Heart right ventricle (tissue), 16 donors: Measurements from ENCODE around the gene TTC17. TPM values are rescaled to one million over a fixed set of nuclear protein-coding genes. Genes with fewer than 3 reads are reported as not detected.

Experiments used
- ATAC-seq, 8 donors: fragments of 200-7000 bp; cut with Tn5 transposase; one replicate each; pipeline ENCODE4 v1.9.1; 2020; ENCODE audit warnings: mild to moderate bottlenecking in 8 of 8, moderate library complexity in 8 of 8, moderate number of reproducible peaks in 1 of 8
- DNase-seq, 2 donors: peaks; one replicate each; pipeline ENCODE4 v3.0.0-alpha.2; 2020
- H3K27ac ChIP-seq, 10 donors: fragments of 200-600 bp; sonication (generic) in 2 of 10; one replicate each; pipeline versions ENCODE4 v1.5.0 to v1.8.0; 2020 to 2022; ENCODE audit warnings: mild to moderate bottlenecking in 3 of 10
- H3K27me3 ChIP-seq, 7 donors: fragments of 200-600 bp; one replicate each; pipeline ENCODE4 v1.8.0; 2021 to 2022; ENCODE audit warnings: mild to moderate bottlenecking in 2 of 7
- H3K36me3 ChIP-seq, 9 donors: fragments of 200-600 bp; sonication (generic) in 1 of 9; one replicate each; pipeline versions ENCODE4 v1.5.0 to v1.8.0; 2020 to 2022; ENCODE audit warnings: mild to moderate bottlenecking in 2 of 9
- H3K4me1 ChIP-seq, 9 donors: fragments of 200-600 bp; sonication (generic) in 1 of 9; one replicate each; pipeline versions ENCODE4 v1.5.0 to v1.8.0; 2020 to 2022; ENCODE audit warnings: mild to moderate bottlenecking in 4 of 9
- H3K4me3 ChIP-seq, 10 donors: fragments of 200-600 bp; sonication (generic) in 2 of 10; one replicate each; pipeline versions ENCODE4 v1.5.0 to v1.8.0; 2020 to 2022; ENCODE audit warnings: mild to moderate bottlenecking in 7 of 10, moderate library complexity in 2 of 10
- H3K9me3 ChIP-seq, 11 donors: fragments of 200-600 bp in 10 of 11; sonication (generic) in 2 of 11; one replicate each; pipeline versions ENCODE4 v1.5.0 to v1.8.0; 2013 to 2022; ENCODE audit warnings: mild to moderate bottlenecking in 2 of 11, control low read depth in 1 of 11, moderate library complexity in 1 of 11
- CTCF ChIP-seq, 9 donors: fragments of 200-600 bp; sonication (generic) in 2 of 9; IDR thresholded peaks; one replicate each; pipeline versions ENCODE4 v1.5.0 to v1.8.0; 2021 to 2022; ENCODE audit warnings: antibody characterized with exemption in 9 of 9, mild to moderate bottlenecking in 5 of 9, moderate library complexity in 1 of 9
- WGBS, 2 donors: extraction: QIAGEN DNeasy Blood & Tissue Kit; methylation state at CpG; one replicate each; pipeline ENCODE4 v1.1.7; 2013; ENCODE audit warnings: inconsistent platforms in 1 of 2; 5-methylcytosine and 5-hydroxymethylcytosine counted together
- intact Hi-C, 10 donors: fragments of 100-400 bp; cut with DNase I; formaldehyde crosslinking; loops; one replicate each; pipeline versions ENCODE4 v1.11.1 to v1.14.2; 2022
- polyA plus RNA-seq, 2 donors: library from polyadenylated mRNA; stranded (reverse); fragments of 200-250 nt; gene quantifications; one replicate each; pipeline ENCODE4 v1.2.3, GENCODE V29; 2013
- total RNA-seq, 10 donors: library from RNA; stranded (reverse); fragmentation: NEBNext Ultra II Directional in 3 of 10; extraction: Animal tissue kit (Norgen Biotek cat#: 25700) in 3 of 10; gene quantifications; one replicate each; pipeline versions ENCODE4 v1.2.1 to v1.2.4, GENCODE V29; 2021 to 2023
- donor health status: Arrhythmogenic right ventricular cardiomyopathy.
- donor health status: ischemic (EF 13 %, LVEDD 7.1; RV severe dilation, severe dysfunction).
- donor health status: healthy with polysubstance abuse.
- donor health status: DM: no; HTN: yes; CAD: no.
- donor health status: DM: no; HTN: no; CAD: no.
- donor health status: ischemic (EF 25% LVEDD 6.9; RV normal size, moderate dysfunction).
- donor health status: ischemic (EF 25% LVEDD 5.7; RV mildly dilated, moderate dysfunction).
- donor health status: healthy.
- donor health status: DM: yes; HTN: yes; CAD: no.
- donor health status: Ischemic cardiomyopathy.
- donor health status: ischemic (EF 35%, LVEDD 5.7; RV mildly dilated, moderate dysfunction).
- donor health status: nonischemic (EF 11% LVEDD 7.7; RV severe dilation, severe dysfunction).
- donor health status: DM: yes; HTN: yes; CAD: no.
- donor health status: PGD.
- donor health status: ischemic (EF 29% LVEDD 5.4; RV normal size, mild dysfunction).
- donor health status: nonischemic (EF 23%, LVEDD 6.1; RV moderate dilation, normal function).

Gene TTC17
- total and polyA plus RNA-seq, 12 donors, result 20.4 to 42.1 (median 29.8) TPM

GRCh38 chr11:43377389-43377788 lies 18.7 kb downstream of the TTC17 start:
- DNase-seq (no peak), ATAC-seq (no peak)
- Histone ChIP-seq H3K4me3 (no peak overlapping the region), H3K4me1 (peaks cover 0 to 22% (median 5%) of the 10 kb centered on the region in 9 donors), H3K9me3 (no peaks in the 10 kb centered on the region), H3K27ac (no peak overlapping the region), H3K36me3 (peaks cover 0 to 50% (median 0%) of the 10 kb centered on the region in 9 donors), H3K27me3 (no peaks in the 10 kb centered on the region)
- no peak for TF ChIP-seq CTCF (IDR thresholded peaks at IDR 0.05)
- intact Hi-C loops, result no loop called here

GRCh38 chr11:43378897-43379296 lies 20.2 kb downstream of the TTC17 start:
- peaks cover 0 to 52% (median 0%) of the 10 kb centered on the region in 9 donors for H3K36me3 ChIP-seq
- intact Hi-C loops, result no loop called here
- H3K4me3 ChIP-seq, result no peak overlapping the region
- 95 to 96% methylated on average over 3 of the region's 3 CpGs for WGBS, 2 donors
- H3K9me3 ChIP-seq, result no peaks in the 10 kb centered on the region
- ATAC-seq (no peak), DNase-seq (no peak)
- peaks cover 0 to 22% (median 5%) of the 10 kb centered on the region in 9 donors for H3K4me1 ChIP-seq
- H3K27me3 ChIP-seq, result no peaks in the 10 kb centered on the region
- no peak overlapping the region for H3K27ac ChIP-seq
- no peak for TF ChIP-seq CTCF (IDR thresholded peaks at IDR 0.05)

- no peak for ATAC-seq
- no peaks in the 10 kb centered on the region for H3K27me3 ChIP-seq
- WGBS, 2 donors, result 70 to 73% methylated on average over 2 of the region's 2 CpGs
- no peak overlapping the region for H3K4me3 ChIP-seq
- H3K27ac ChIP-seq, result no peak overlapping the region
- intact Hi-C loops, result no loop called here
- no peak for DNase-seq
- H3K4me1 ChIP-seq, result peaks cover 0 to 20% (median 3%) of the 10 kb centered on the region in 9 donors
- no peaks in the 10 kb centered on the region for H3K9me3 ChIP-seq
- H3K36me3 ChIP-seq, result peaks cover 0 to 73% (median 0%) of the 10 kb centered on the region in 9 donors
- no peak for TF ChIP-seq CTCF (IDR thresholded peaks at IDR 0.05)
Measured at GRCh38 chr11:43381802-43382201, 23.1 kb downstream of the TTC17 start.

- WGBS, 2 donors, result 85 to 90% methylated on average over 1 of the region's 1 CpG
- Histone ChIP-seq H3K27me3 (no peaks in the 10 kb centered on the region), H3K36me3 (peaks cover 0 to 81% (median 0%) of the 10 kb centered on the region in 9 donors), H3K4me3 (no peak overlapping the region), H3K4me1 (peaks cover 0 to 12% (median 0%) of the 10 kb centered on the region in 9 donors), H3K9me3 (no peaks in the 10 kb centered on the region), H3K27ac (no peak overlapping the region)
- no peak for ATAC-seq
- no peak for DNase-seq
- intact Hi-C loops, result no loop called here
- TF ChIP-seq CTCF (IDR thresholded peaks at IDR 0.05), result no peak
Measured at GRCh38 chr11:43382614-43383013, 23.9 kb downstream of the TTC17 start.
